Keratinocyte (primary cell): ENCODE measurements around the gene SLC6A1. TPM values are rescaled to one million over a fixed set of nuclear protein-coding genes. Genes with fewer than 3 reads are reported as not detected.

Source experiments
- DNase-seq: peaks from one replicate; pipeline ENCODE4 v3.0.0-alpha.2; 2011; ENCODE audit warnings: low read depth, missing footprints, low spot score
- FAIRE-seq: peaks from 2 replicates; lab custom pipeline; 2011; peaks lifted over from hg19 to GRCh38; lab: Jason Lieb, UNC
- H2AFZ ChIP-seq: 2 replicates; pipeline ENCODE4 v1.6.0; 2012; ENCODE audit warnings: low read length, control low read depth, inconsistent platforms; ENCODE audit not compliant: control insufficient read depth
- H3K27ac ChIP-seq: 2 replicates; pipeline ENCODE4 v1.5.1; 2011; ENCODE audit warnings: low read length; ENCODE audit not compliant: control insufficient read depth, insufficient read depth
- H3K27me3 ChIP-seq: 3 replicates; pipeline ENCODE4 v1.6.0; 2011; ENCODE audit warnings: low read length; ENCODE audit not compliant: control insufficient read depth, insufficient read depth; ENCODE audit errors: extremely low read depth
- H3K36me3 ChIP-seq, 2 experiments: 2 replicates in 1 of 2; 3 replicates in 1 of 2; pipeline ENCODE4 v1.5.1; 2011; ENCODE audit warnings: low read length in 2 of 2, mild to moderate bottlenecking in 1 of 2; ENCODE audit not compliant: control insufficient read depth in 2 of 2, insufficient read depth in 2 of 2; ENCODE audit errors: extremely low read depth in 1 of 2
- H3K4me1 ChIP-seq: 3 replicates; pipeline ENCODE4 v1.5.1; 2011; ENCODE audit warnings: low read length; ENCODE audit not compliant: control insufficient read depth, insufficient read depth; ENCODE audit errors: extremely low read depth
- H3K4me2 ChIP-seq: 3 replicates; pipeline ENCODE4 v1.6.0; 2011; ENCODE audit warnings: low read depth, low read length; ENCODE audit not compliant: control insufficient read depth, insufficient read depth; ENCODE audit errors: extremely low read depth
- H3K4me3 ChIP-seq, 3 experiments: fragments of 200-600 bp in 1 of 3; sonication (generic) in 1 of 3; 2 replicates in 2 of 3; 3 replicates in 1 of 3; pipeline ENCODE4 v1.5.1; 2011 to 2016; ENCODE audit warnings: low read length in 3 of 3, mild to moderate bottlenecking in 3 of 3, control low read depth in 2 of 3, inconsistent platforms in 1 of 3, low read depth in 1 of 3, mixed read lengths in 1 of 3, mixed run types in 1 of 3, moderate library complexity in 1 of 3; ENCODE audit not compliant: control insufficient read depth in 2 of 3, insufficient read depth in 2 of 3; ENCODE audit errors: extremely low read depth in 1 of 3
- H3K79me2 ChIP-seq: 2 replicates; pipeline ENCODE4 v1.6.0; 2012; ENCODE audit warnings: low read length; ENCODE audit not compliant: control insufficient read depth, insufficient read depth
- H3K9ac ChIP-seq: 3 replicates; pipeline ENCODE4 v1.6.0; 2011; ENCODE audit warnings: low read length; ENCODE audit not compliant: control insufficient read depth, insufficient read depth; ENCODE audit errors: extremely low read depth
- H3K9me1 ChIP-seq: 3 replicates; pipeline ENCODE4 v1.6.0; 2011; ENCODE audit warnings: low read length; ENCODE audit not compliant: control insufficient read depth, insufficient read depth; ENCODE audit errors: extremely low read depth
- H3K9me3 ChIP-seq: 2 replicates; pipeline ENCODE4 v1.5.1; 2012; ENCODE audit warnings: low read depth, low read length; ENCODE audit not compliant: control insufficient read depth
- H4K20me1 ChIP-seq: 3 replicates; pipeline ENCODE4 v1.6.0; 2011; ENCODE audit warnings: low read length; ENCODE audit not compliant: control insufficient read depth, insufficient read depth; ENCODE audit errors: extremely low read depth
- EZH2 ChIP-seq: IDR thresholded peaks from one replicate; pipeline ENCODE4 v1.6.1; 2012; ENCODE audit warnings: inconsistent platforms, mild to moderate bottlenecking, low read length, moderate library complexity
- dilution Hi-C: fragments of 300-500 bp; cut with MboI; formaldehyde crosslinking; loops from one replicate; pipeline ENCODE4 v1.7.0; 2020; ENCODE audit warnings: low sequenced_read_pairs; ENCODE audit not compliant: extremely low pct_ligation_motif_present
- polyA plus RNA-seq, 5 experiments: library from polyadenylated mRNA; depleted of rRNA in 3 of 5; stranded (reverse) in 3 of 5; stranded (forward) in 1 of 5; unstranded in 1 of 5; fragments of >200 nt; gene quantifications; 1 replicate in 1 of 5; 2 replicates in 3 of 5; 3 replicates in 1 of 5; pipeline versions ENCODE4 v1.2.1 to v1.2.3, GENCODE V29; 2011 to 2012; ENCODE audit warnings: missing spikeins in 2 of 5, low read depth in 1 of 5, low replicate concordance in 1 of 5
- TF ChIP-seq, protein P1 (sequence below), 3 experiments: IDR thresholded peaks in 1 of 3; conservative IDR thresholded peaks in 1 of 3; optimal IDR thresholded peaks in 1 of 3; 2 replicates in 2 of 3; 3 replicates in 1 of 3; pipeline versions ENCODE3 to v1.5.1; 2011; ENCODE audit warnings: low read length in 3 of 3, mild to moderate bottlenecking in 3 of 3, moderate library complexity in 2 of 3, control low read depth in 1 of 3, inconsistent platforms in 1 of 3; ENCODE audit not compliant: insufficient read depth in 2 of 3; ENCODE audit errors: extremely low read depth in 1 of 3

Gene SLC6A1
- polyA plus RNA-seq, 1 donor (not counting 4 experiments of a cell fraction or from before 2014, with no cell fraction given) = not detected

DNA sequence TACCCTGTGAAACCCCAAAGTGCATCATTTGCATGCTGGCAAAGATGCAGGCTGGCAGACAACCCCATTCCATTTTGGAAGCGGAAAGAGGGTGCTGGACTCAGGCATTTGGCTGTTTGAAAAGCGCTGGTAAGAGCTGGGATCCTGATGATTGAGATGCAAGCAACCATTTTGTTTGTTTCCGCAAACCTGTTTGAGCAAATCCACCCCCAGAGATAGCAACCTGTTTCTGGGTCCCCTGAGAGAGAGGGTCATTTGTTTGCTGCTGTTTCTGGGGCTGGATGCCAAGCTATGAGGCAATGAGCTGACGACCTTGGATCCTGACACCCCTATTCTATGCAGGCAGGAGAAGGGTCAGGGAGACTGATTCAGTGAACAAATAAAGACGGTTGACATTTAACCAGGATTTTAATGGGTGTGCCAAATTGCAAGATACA lies 9.8 kb downstream of the SLC6A1 start:
- Histone ChIP-seq H3K27ac (no peak overlapping the region), H3K36me3 (no peaks in the 10 kb centered on the region), H4K20me1 (no peaks in the 10 kb centered on the region), H3K9me3 (no peaks in the 10 kb centered on the region), H2AFZ (no peak overlapping the region), H3K27me3 (peaks cover 30% of the 10 kb centered on the region), H3K9me1 (no peaks in the 10 kb centered on the region), H3K9ac (no peak overlapping the region), H3K4me2 (no peak overlapping the region), H3K4me1 (peaks cover 12% of the 10 kb centered on the region), H3K4me3 (no peak overlapping the region), H3K79me2 (no peaks in the 10 kb centered on the region)
- FAIRE-seq = no peak
- no peak for DNase-seq
- dilution Hi-C loops = no loop called here
- TF ChIP-seq EZH2 = no peak
- TF ChIP-seq, protein P1, sequence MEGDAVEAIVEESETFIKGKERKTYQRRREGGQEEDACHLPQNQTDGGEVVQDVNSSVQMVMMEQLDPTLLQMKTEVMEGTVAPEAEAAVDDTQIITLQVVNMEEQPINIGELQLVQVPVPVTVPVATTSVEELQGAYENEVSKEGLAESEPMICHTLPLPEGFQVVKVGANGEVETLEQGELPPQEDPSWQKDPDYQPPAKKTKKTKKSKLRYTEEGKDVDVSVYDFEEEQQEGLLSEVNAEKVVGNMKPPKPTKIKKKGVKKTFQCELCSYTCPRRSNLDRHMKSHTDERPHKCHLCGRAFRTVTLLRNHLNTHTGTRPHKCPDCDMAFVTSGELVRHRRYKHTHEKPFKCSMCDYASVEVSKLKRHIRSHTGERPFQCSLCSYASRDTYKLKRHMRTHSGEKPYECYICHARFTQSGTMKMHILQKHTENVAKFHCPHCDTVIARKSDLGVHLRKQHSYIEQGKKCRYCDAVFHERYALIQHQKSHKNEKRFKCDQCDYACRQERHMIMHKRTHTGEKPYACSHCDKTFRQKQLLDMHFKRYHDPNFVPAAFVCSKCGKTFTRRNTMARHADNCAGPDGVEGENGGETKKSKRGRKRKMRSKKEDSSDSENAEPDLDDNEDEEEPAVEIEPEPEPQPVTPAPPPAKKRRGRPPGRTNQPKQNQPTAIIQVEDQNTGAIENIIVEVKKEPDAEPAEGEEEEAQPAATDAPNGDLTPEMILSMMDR (optimal IDR thresholded peaks at IDR 0.05 in 1 of 3, IDR thresholded peaks at IDR 0.05 in 1 of 3, conservative IDR thresholded peaks at IDR 0.05 in 1 of 3; ENCODE audit: extremely low read depth in 1 of 3, insufficient read depth in 2 of 3, low read length in 3 of 3) = no peak

DNA sequence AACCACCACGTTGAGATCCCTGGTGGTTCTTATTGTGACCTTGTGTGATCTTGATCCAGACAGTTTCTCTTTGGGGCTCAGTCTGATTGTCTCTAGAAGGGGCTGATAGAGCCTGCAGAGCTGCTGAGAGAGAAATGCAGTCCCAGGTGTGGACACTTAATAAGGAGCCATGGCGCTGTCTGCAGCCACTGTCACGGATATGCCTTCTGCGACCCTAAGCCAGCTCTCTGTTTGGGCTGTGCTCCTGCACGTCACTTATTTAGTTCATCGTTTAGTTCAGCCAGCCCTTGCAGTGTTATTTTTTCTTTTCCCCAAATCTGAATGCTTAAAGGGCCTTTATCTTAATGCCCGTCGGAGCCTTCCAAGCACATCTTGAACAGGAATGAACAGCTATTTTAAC lies 12.0 kb downstream of the SLC6A1 start:
- peaks cover 15% of the 10 kb centered on the region for H3K4me1 ChIP-seq
- no peak overlapping the region for H3K4me2 ChIP-seq
- TF ChIP-seq, protein P1 (optimal IDR thresholded peaks at IDR 0.05 in 1 of 3, IDR thresholded peaks at IDR 0.05 in 1 of 3, conservative IDR thresholded peaks at IDR 0.05 in 1 of 3; ENCODE audit: extremely low read depth in 1 of 3, insufficient read depth in 2 of 3, low read length in 3 of 3) = no peak
- no peak for TF ChIP-seq EZH2
- H3K27ac ChIP-seq = no peak overlapping the region
- H3K27me3 ChIP-seq = peaks cover 19% of the 10 kb centered on the region
- dilution Hi-C loops = no loop called here
- H3K79me2 ChIP-seq = no peaks in the 10 kb centered on the region
- no peak overlapping the region for H3K9ac ChIP-seq
- no peak overlapping the region for H3K4me3 ChIP-seq
- no peak for FAIRE-seq
- no peaks in the 10 kb centered on the region for H3K9me3 ChIP-seq
- no peaks in the 10 kb centered on the region for H4K20me1 ChIP-seq
- no peak overlapping the region for H2AFZ ChIP-seq
- H3K36me3 ChIP-seq = no peaks in the 10 kb centered on the region
- no peak for DNase-seq
- no peaks in the 10 kb centered on the region for H3K9me1 ChIP-seq
